HepG2 (cell line): ENCODE measurements around the gene PATL2. TPM values are rescaled to one million over a fixed set of nuclear protein-coding genes. Genes with fewer than 3 reads are reported as not detected.

Experiments
- CHD4 ChIP-seq: fragments of 200-600 bp; sonication (generic); IDR thresholded peaks from 2 replicates; pipeline ENCODE4 v1.7.0; 2017; ENCODE audit warnings: mild to moderate bottlenecking, low read length, borderline replicate concordance
- FOSL1 ChIP-seq: sonication (generic); formaldehyde crosslinking; IDR thresholded peaks from 2 replicates; pipeline ENCODE4 v1.9.0; 2021; ENCODE audit warnings: missing genetic modification reagents, borderline replicate concordance
- GATAD2A ChIP-seq: IDR thresholded peaks from 2 replicates; pipeline ENCODE4 v1.6.1; 2016
- HES4 ChIP-seq: sonication (generic); formaldehyde crosslinking; IDR thresholded peaks from 2 replicates; pipeline ENCODE4 v1.9.0; 2021; ENCODE audit warnings: mild to moderate bottlenecking, missing genetic modification reagents, borderline replicate concordance
- HOXA3 ChIP-seq: sonication (generic); formaldehyde crosslinking; IDR thresholded peaks from 2 replicates; pipeline ENCODE4 v1.5.0; 2020; ENCODE audit warnings: missing genetic modification reagents
- PCBP1 ChIP-seq: fragments of 200-400 bp; formaldehyde crosslinking; IDR thresholded peaks from 2 replicates; pipeline ENCODE4 v1.6.1; 2017; ENCODE audit warnings: mild to moderate bottlenecking, low read depth, low read length, borderline replicate concordance
- RCOR2 ChIP-seq: IDR thresholded peaks from 2 replicates; pipeline ENCODE4 v1.6.1; 2016; ENCODE audit warnings: missing biosample characterization, missing genetic modification reagents
- REPIN1 ChIP-seq: sonication (generic); formaldehyde crosslinking; IDR thresholded peaks from 2 replicates; pipeline ENCODE4 v1.8.0; 2022; ENCODE audit warnings: missing genetic modification reagents, low read depth, mild to moderate bottlenecking, borderline replicate concordance
- RFXAP ChIP-seq: sonication (generic); formaldehyde crosslinking; IDR thresholded peaks from 2 replicates; pipeline ENCODE4 v1.4.0; 2020; ENCODE audit warnings: missing genetic modification reagents, borderline replicate concordance
- SNAI1 ChIP-seq: sonication (generic); formaldehyde crosslinking; IDR thresholded peaks from 2 replicates; pipeline ENCODE4 v1.5.0; 2020; ENCODE audit warnings: mild to moderate bottlenecking, missing genetic modification reagents, borderline replicate concordance
- SP140L ChIP-seq: sonication (generic); formaldehyde crosslinking; IDR thresholded peaks from 2 replicates; pipeline ENCODE4 v1.4.0; 2020; ENCODE audit warnings: missing genetic modification reagents, borderline replicate concordance
- TCF7L2 ChIP-seq: IDR thresholded peaks from 2 replicates; pipeline ENCODE4 v1.6.1; 2011; ENCODE audit warnings: mild to moderate bottlenecking, low read depth, low read length, moderate library complexity
- TEAD2 ChIP-seq: sonication (generic); formaldehyde crosslinking; IDR thresholded peaks from 2 replicates; pipeline ENCODE4 v1.9.0; 2021; ENCODE audit warnings: missing genetic modification reagents
- ZBTB20 ChIP-seq: sonication (generic); formaldehyde crosslinking; IDR thresholded peaks from 2 replicates; pipeline ENCODE4 v1.8.1; 2023; ENCODE audit warnings: missing genetic modification reagents, low read depth, mild to moderate bottlenecking, borderline replicate concordance
- ZFP1 ChIP-seq: IDR thresholded peaks from 2 replicates; pipeline ENCODE4 v1.6.1; 2016
- ZNF180 ChIP-seq: sonication (generic); formaldehyde crosslinking; IDR thresholded peaks from 2 replicates; pipeline ENCODE4 v1.4.0; 2020; ENCODE audit warnings: low read depth, missing genetic modification reagents, borderline replicate concordance
- ZNF251 ChIP-seq: sonication (generic); formaldehyde crosslinking; IDR thresholded peaks from 2 replicates; pipeline ENCODE4 v1.9.0; 2021; ENCODE audit warnings: mild to moderate bottlenecking, missing genetic modification reagents
- ZNF292 ChIP-seq: sonication (generic); formaldehyde crosslinking; IDR thresholded peaks from 2 replicates; pipeline ENCODE4 v1.8.1; 2022; ENCODE audit warnings: mild to moderate bottlenecking, low read depth, missing genetic modification reagents, borderline replicate concordance
- ZNF335 ChIP-seq: sonication (generic); formaldehyde crosslinking; IDR thresholded peaks from 2 replicates; pipeline ENCODE4 v1.4.0; 2020; ENCODE audit warnings: missing genetic modification reagents
- ZNF530 ChIP-seq: sonication (generic); formaldehyde crosslinking; IDR thresholded peaks from 2 replicates; pipeline ENCODE4 v1.5.0; 2020; ENCODE audit warnings: low read depth, mild to moderate bottlenecking, missing genetic modification reagents
- ZNF556 ChIP-seq: sonication (generic); formaldehyde crosslinking; IDR thresholded peaks from 2 replicates; pipeline ENCODE4 v1.4.0; 2020; ENCODE audit warnings: mild to moderate bottlenecking, missing genetic modification reagents, borderline replicate concordance
- ZNF605 ChIP-seq: sonication (generic); formaldehyde crosslinking; IDR thresholded peaks from 2 replicates; pipeline ENCODE4 v1.8.0; 2022; ENCODE audit warnings: mild to moderate bottlenecking, missing genetic modification reagents
- ZNF616 ChIP-seq: sonication (generic); formaldehyde crosslinking; IDR thresholded peaks from 2 replicates; pipeline ENCODE4 v1.5.0; 2020; ENCODE audit warnings: low read depth, mild to moderate bottlenecking, missing genetic modification reagents
- ZNF619 ChIP-seq: sonication (generic); formaldehyde crosslinking; IDR thresholded peaks from 2 replicates; pipeline ENCODE4 v1.4.0; 2020; ENCODE audit warnings: mild to moderate bottlenecking, missing genetic modification reagents
- ZNF747 ChIP-seq: sonication (generic); formaldehyde crosslinking; IDR thresholded peaks from 2 replicates; pipeline ENCODE4 v1.8.1; 2023; ENCODE audit warnings: missing genetic modification reagents, mild to moderate bottlenecking, borderline replicate concordance
- polyA plus RNA-seq, 8 experiments: library from polyadenylated mRNA; depleted of rRNA in 3 of 8; stranded (reverse) in 7 of 8; unstranded in 1 of 8; fragments of >200 nt; fragmentation: Illumina TruSeq in 4 of 8; extraction: Trizol in 4 of 8; gene quantifications; 2 replicates each; pipeline versions ENCODE4 v1.2.1 to v1.2.3, GENCODE V29; 2011 to 2016; ENCODE audit warnings: low read depth in 4 of 8, missing spikeins in 1 of 8, mixed read lengths in 1 of 8; ENCODE audit not compliant: insufficient read depth in 1 of 8
- total RNA-seq, 5 experiments: library from RNA; depleted of rRNA; stranded (reverse); fragments of >200 nt; fragmentation: Illumina TruSeq; extraction: Trizol; gene quantifications; 2 replicates each; pipeline ENCODE4 v1.2.3, GENCODE V29; 2016; ENCODE audit warnings: low read depth in 1 of 5
- TF ChIP-seq, protein P1 (sequence below): sonication (generic); formaldehyde crosslinking; IDR thresholded peaks from 2 replicates; pipeline ENCODE4 v1.4.0; 2020; ENCODE audit warnings: low read depth, missing genetic modification reagents
- TF ChIP-seq, protein P2 (sequence below): sonication (generic); formaldehyde crosslinking; IDR thresholded peaks from 2 replicates; pipeline ENCODE4 v1.8.0; 2022; ENCODE audit warnings: mild to moderate bottlenecking, missing genetic modification reagents, moderate library complexity

Gene PATL2
- total and polyA plus RNA-seq, 2 of the 13 experiments (the other 11 are each of a cell fraction or from before 2014, with no cell fraction given) = 0.15 to 0.53 TPM

DNA sequence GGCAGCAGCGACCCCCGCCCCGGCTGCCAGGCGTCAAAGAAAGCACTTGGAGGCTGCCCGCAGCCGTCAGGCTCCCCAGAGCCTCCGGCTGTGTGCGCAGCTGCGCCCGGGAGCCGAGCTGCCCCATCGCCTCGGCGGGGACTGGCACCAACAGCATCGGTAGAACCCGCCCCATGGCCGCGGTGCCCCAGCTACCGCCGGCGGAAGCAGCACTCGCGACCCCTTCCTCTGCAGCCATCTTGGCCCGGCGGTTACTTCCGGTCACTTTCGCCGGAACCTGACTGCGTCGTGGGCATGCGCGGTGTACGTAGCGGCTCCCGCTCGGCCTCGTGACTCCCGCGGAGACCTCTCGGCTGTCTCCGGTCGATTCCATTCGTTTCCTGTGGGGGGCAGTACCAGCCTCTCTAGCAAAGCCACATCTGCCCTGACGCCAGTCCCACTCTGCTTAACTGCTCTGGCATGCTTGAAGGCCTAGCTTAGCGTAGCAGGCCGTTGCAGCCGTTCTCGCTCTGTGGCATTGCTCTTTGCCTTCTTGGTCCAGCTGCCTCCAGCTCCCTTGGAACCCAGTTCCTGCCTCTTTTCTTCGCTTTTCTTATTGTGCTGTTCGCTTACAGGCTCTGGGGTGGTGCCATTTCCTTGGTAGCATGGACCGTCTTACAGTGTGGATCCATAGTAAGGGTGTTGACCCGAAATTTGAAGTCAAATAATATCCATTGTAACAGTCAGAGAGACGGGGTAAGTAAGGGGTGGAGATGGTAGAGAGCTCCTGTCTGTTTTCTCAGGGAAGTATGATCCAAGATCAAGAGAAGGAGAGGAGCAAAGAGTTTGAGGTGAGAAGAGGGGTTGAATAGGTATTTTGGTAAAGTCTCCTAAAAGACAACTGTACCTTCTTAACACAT lies 47.5 kb downstream of the PATL2 start, which contains the start of gene SPG11 (continued):
- TF ChIP-seq, protein P1, sequence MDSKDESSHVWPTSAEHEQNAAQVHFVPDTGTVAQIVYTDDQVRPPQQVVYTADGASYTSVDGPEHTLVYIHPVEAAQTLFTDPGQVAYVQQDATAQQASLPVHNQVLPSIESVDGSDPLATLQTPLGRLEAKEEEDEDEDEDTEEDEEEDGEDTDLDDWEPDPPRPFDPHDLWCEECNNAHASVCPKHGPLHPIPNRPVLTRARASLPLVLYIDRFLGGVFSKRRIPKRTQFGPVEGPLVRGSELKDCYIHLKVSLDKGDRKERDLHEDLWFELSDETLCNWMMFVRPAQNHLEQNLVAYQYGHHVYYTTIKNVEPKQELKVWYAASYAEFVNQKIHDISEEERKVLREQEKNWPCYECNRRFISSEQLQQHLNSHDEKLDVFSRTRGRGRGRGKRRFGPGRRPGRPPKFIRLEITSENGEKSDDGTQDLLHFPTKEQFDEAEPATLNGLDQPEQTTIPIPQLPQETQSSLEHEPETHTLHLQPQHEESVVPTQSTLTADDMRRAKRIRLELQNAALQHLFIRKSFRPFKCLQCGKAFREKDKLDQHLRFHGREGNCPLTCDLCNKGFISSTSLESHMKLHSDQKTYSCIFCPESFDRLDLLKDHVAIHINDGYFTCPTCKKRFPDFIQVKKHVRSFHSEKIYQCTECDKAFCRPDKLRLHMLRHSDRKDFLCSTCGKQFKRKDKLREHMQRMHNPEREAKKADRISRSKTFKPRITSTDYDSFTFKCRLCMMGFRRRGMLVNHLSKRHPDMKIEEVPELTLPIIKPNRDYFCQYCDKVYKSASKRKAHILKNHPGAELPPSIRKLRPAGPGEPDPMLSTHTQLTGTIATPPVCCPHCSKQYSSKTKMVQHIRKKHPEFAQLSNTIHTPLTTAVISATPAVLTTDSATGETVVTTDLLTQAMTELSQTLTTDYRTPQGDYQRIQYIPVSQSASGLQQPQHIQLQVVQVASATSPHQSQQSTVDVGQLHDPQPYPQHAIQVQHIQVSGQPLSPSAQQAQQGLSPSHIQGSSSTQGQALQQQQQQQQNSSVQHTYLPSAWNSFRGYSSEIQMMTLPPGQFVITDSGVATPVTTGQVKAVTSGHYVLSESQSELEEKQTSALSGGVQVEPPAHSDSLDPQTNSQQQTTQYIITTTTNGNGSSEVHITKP (CRISPR knock-in tag) = 0 out of 2 replicates have a peak, but pooled peaks have one; percentile 27
- TF ChIP-seq ZNF335 (CRISPR knock-in tag) (peak; percentile 45; the same call in 1 of the 2 replicates), CHD4 (no peak), FOSL1 (CRISPR knock-in tag) (no peak), HES4 (CRISPR knock-in tag) (no peak; the same call in 1 of the 2 replicates), RFXAP (CRISPR knock-in tag) (peak; percentile 96), ZNF251 (CRISPR knock-in tag) (no peak), ZFP1 (CRISPR knock-in tag) (no peak), ZNF605 (CRISPR knock-in tag) (peak; percentile 83), GATAD2A (CRISPR knock-in tag) (no peak; the same call in 1 of the 2 replicates), ZNF292 (0 out of 2 replicates have a peak, but pooled peaks have one; percentile 21), HOXA3 (CRISPR knock-in tag) (peak; percentile 99), SP140L (no peak), ZNF747 (CRISPR knock-in tag) (peak; percentile 76; the same call in 1 of the 2 replicates), ZNF556 (CRISPR knock-in tag) (peak; percentile 30; the same call in 1 of the 2 replicates), REPIN1 (peak; percentile 93), ZNF619 (CRISPR knock-in tag) (0 out of 2 replicates have a peak, but pooled peaks have one; percentile 40), PCBP1 (peak; percentile 58; the same call in 1 of the 2 replicates), ZNF616 (no peak), ZNF530 (CRISPR knock-in tag) (no peak), TEAD2 (CRISPR knock-in tag) (peak; percentile 94), ZBTB20 (CRISPR knock-in tag) (peak; percentile 9; the same call in 1 of the 2 replicates), RCOR2 (no peak), TCF7L2 (no peak), SNAI1 (peak; percentile 65; the same call in 1 of the 2 replicates), ZNF180 (CRISPR knock-in tag) (no peak)
- TF ChIP-seq, protein P2, sequence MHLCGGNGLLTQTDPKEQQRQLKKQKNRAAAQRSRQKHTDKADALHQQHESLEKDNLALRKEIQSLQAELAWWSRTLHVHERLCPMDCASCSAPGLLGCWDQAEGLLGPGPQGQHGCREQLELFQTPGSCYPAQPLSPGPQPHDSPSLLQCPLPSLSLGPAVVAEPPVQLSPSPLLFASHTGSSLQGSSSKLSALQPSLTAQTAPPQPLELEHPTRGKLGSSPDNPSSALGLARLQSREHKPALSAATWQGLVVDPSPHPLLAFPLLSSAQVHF = peak; percentile 83
